A549 treated with AZD2906 at 1 μM for 4 hours (cell line): Measurements from ENCODE around the gene GLT6D1. TPM values are rescaled to one million over a fixed set of nuclear protein-coding genes. Genes with fewer than 3 reads are reported as not detected.

Experiments
- total RNA-seq: library from RNA; stranded (reverse); fragments of 200-300 nt; extraction: Qiagen RNA extraction; gene quantifications from 5 replicates; pipeline ENCODE4 v1.2.3, GENCODE V29; 2022

Gene GLT6D1, protein sequence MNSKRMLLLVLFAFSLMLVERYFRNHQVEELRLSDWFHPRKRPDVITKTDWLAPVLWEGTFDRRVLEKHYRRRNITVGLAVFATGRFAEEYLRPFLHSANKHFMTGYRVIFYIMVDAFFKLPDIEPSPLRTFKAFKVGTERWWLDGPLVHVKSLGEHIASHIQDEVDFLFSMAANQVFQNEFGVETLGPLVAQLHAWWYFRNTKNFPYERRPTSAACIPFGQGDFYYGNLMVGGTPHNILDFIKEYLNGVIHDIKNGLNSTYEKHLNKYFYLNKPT
- total RNA-seq: not detected in 5 replicates

GRCh38 chr9:135639196-135639595 is at the start of gene GLT6D1:
GLT6D1 (minus strand) TSS chr9:135639540; CDS start chr9:135639187, 353 bp downstream.

DNA sequence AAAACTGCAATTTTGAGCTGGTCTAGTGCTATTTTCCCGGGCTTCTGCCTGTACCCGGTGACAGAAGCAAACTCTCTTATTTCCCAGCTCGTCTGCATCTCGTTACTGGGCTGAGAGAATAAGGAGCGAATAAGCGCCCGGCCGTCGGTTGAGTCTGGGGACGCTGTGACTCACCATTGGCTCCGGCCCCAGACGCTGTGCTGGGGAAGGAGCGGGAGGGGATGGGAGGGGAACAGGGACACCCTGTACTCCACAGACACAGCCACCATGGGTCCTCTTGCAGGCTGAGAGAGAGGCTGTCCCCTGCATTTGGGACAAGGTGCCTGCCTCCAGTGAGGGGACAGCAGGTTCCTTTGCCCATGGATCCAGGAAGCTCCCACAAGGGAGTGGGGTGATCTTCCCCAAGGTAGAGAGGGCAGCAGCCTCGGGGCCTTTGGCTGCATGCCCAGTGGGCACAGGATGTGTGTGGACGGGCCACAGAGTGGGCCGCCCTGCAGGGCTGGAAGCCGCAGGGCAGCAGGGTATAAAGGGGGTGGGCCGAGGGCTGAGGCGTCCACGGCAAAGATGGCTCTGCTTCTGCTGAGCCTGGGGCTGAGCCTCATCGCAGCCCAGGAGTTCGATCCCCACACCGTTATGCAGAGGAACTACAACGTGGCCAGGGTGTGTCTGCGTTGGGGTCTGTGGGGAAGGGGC is 23.6 kb upstream of the GLT6D1 start, which contains the start of gene LCN9:
TSS of gene LCN9 (plus strand) at position 552 of the 693 bp plus-strand sequence. CDS start at position 565, 13 bp downstream.

Other genes starting within 250 kb of the GLT6D1 start
- 17.3 to 19.8 TPM (median 19.0 TPM) in 5 replicates for gene PPP1R26, start 159.8 kb downstream of the GLT6D1 start, total RNA-seq
- 106 to 137 TPM (median 131 TPM) in 5 replicates for gene MRPS2, start 138.9 kb downstream of the GLT6D1 start, total RNA-seq
- gene LCN1, start 118.1 kb downstream of the GLT6D1 start, total RNA-seq: 0.17 to 0.26 TPM (median 0.20 TPM) in 3 of 5 replicates, not detected in the others
- 0.15 TPM in 2 of 5 replicates, not detected in the others for gene OBP2A, start 93.4 kb downstream of the GLT6D1 start, total RNA-seq
- 0.24 to 0.43 TPM (median 0.26 TPM) in 5 replicates for gene PAEP, start 77.8 kb downstream of the GLT6D1 start, total RNA-seq
- not detected in 5 replicates for gene LCN9, start 23.8 kb upstream of the GLT6D1 start, total RNA-seq
- gene SOHLH1, start 59.9 kb upstream of the GLT6D1 start, total RNA-seq: 0.05 to 0.08 TPM (median 0.05 TPM) in 3 of 5 replicates, not detected in the others
- gene KCNT1, start 62.6 kb upstream of the GLT6D1 start, total RNA-seq: 0.02 to 0.05 TPM in 2 of 5 replicates, not detected in the others